Measurements from ENCODE around the gene IFT57. TPM values are rescaled to one million over a fixed set of nuclear protein-coding genes. Genes with fewer than 3 reads are reported as not detected.

IFT57 gene
- total RNA-seq, 4 donors from 2014 or later, result 38.2 to 78.0 (median 57.4) TPM

DNA sequence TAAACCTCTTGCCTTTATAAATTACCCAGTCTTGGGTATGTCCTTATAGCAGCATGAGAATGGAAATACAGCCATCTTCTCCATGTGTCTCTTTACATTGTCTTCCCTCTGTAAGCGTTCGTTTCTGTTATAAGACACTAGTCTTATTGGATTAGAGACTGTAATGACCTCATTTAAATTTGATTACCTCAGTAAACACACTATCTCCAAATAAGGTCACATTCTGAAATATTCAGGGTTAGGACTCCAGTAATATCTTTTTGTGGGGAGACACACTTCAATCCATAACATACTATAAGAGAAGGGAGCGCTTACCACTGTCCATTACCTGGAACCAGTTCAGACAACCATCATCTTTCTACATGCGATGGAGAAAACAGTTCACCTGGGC lies 97.1 kb downstream of the IFT57 start:
- H3K36me3 ChIP-seq, result no peaks in the 10 kb centered on the region
- no peaks in the 10 kb centered on the region for H3K27me3 ChIP-seq
- H3K4me3 ChIP-seq, result no peak overlapping the region
- WGBS, 2 donors (ENCODE audit: low coverage in 1 of 2), result 54 to 67% methylated on average over 2 to 4 of the region's 4 CpGs
- no peak for DNase-seq
- H3K27ac ChIP-seq, result peak overlapping the region; percentile 30 to 55 (median 45)
- H3K4me1 ChIP-seq, result peaks cover 0 to 14% (median 0%) of the 10 kb centered on the region in 4 donors
- in situ Hi-C loops (cut with MboI; ENCODE audit: low pct_ligation_motif_present in 1 of 4, low pct_unique_long_range_greater_than_20kb in 1 of 4, low sequenced_read_pairs in 3 of 4) (no loop called here), intact Hi-C loops (cut with DNase I; ENCODE audit: low total_unique reads) (no loop called here)
- TF ChIP-seq POLR2AphosphoS5 (IDR thresholded peaks at IDR 0.05), result no peak
- TF ChIP-seq, protein P1, sequence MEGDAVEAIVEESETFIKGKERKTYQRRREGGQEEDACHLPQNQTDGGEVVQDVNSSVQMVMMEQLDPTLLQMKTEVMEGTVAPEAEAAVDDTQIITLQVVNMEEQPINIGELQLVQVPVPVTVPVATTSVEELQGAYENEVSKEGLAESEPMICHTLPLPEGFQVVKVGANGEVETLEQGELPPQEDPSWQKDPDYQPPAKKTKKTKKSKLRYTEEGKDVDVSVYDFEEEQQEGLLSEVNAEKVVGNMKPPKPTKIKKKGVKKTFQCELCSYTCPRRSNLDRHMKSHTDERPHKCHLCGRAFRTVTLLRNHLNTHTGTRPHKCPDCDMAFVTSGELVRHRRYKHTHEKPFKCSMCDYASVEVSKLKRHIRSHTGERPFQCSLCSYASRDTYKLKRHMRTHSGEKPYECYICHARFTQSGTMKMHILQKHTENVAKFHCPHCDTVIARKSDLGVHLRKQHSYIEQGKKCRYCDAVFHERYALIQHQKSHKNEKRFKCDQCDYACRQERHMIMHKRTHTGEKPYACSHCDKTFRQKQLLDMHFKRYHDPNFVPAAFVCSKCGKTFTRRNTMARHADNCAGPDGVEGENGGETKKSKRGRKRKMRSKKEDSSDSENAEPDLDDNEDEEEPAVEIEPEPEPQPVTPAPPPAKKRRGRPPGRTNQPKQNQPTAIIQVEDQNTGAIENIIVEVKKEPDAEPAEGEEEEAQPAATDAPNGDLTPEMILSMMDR (IDR thresholded peaks at IDR 0.05), result no peak
- TF ChIP-seq POLR2A (IDR thresholded peaks at IDR 0.05), result no peak
- TF ChIP-seq EP300 (IDR thresholded peaks at IDR 0.05; ENCODE audit: low read depth), result no peak
- no peaks in the 10 kb centered on the region for H3K9me3 ChIP-seq

DNA sequence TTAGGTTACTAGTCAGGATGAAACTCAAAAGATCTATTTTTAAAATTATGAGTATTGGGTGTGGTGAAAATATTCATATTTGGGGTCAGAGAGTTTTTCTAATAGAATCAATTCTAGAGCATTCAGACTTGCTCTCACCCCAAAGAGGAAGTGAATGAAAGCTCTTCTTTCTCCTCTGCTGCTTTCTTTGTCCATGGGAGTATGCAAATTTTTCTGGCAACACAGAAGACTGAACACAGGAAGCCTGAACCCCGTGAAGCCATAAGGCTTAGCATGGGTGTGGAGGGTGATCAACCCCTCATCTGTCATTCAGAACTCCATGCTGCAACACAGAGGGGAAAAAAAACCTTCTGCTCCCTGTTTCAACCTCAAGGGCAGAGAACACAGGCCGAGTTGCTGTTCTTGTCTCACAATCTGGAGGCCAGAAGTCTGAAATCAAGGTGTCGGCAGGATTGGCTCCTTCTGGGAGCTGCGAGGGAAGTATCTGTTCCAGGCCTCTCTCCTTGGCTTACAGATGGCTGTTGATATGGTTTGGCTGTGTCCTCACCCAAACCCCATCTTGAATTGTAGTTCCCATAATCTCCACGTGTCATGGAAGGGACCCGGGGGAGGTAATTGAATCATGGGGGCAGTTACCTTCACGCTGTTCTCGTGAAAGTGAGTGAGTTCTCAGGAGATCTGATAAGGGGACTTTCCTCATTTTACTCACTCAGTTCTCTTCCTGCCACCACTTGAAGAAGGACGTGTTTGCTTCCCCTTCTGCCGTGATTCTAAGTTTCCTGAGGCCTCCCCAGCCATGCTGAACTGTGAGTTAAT lies 97.7 kb downstream of the IFT57 start:
- no peak overlapping the region for H3K4me3 ChIP-seq
- TF ChIP-seq POLR2A (IDR thresholded peaks at IDR 0.05), result peak; percentile 28
- no peak for TF ChIP-seq EP300 (IDR thresholded peaks at IDR 0.05; ENCODE audit: low read depth)
- peak in 1 of 3 donors; percentile 46 for TF ChIP-seq POLR2AphosphoS5 (IDR thresholded peaks at IDR 0.05)
- H3K9me3 ChIP-seq, result no peaks in the 10 kb centered on the region
- in situ Hi-C loops (cut with MboI; ENCODE audit: low pct_ligation_motif_present in 1 of 4, low pct_unique_long_range_greater_than_20kb in 1 of 4, low sequenced_read_pairs in 3 of 4), result no loop called here
- peak; percentile 38 for DNase-seq
- H3K36me3 ChIP-seq, result no peaks in the 10 kb centered on the region
- intact Hi-C loops (cut with DNase I; ENCODE audit: low total_unique reads), result no loop called here
- H3K4me1 ChIP-seq, result peaks cover 0 to 14% (median 0%) of the 10 kb centered on the region in 4 donors
- 53% methylated on average over 10 of the region's 10 CpGs; no CpG with 5 or more reads in 1 of the 2 donors for WGBS, 2 donors (ENCODE audit: low coverage in 1 of 2)
- peak overlapping the region; percentile 30 to 55 (median 45) for H3K27ac ChIP-seq
- H3K27me3 ChIP-seq, result no peaks in the 10 kb centered on the region

DNA sequence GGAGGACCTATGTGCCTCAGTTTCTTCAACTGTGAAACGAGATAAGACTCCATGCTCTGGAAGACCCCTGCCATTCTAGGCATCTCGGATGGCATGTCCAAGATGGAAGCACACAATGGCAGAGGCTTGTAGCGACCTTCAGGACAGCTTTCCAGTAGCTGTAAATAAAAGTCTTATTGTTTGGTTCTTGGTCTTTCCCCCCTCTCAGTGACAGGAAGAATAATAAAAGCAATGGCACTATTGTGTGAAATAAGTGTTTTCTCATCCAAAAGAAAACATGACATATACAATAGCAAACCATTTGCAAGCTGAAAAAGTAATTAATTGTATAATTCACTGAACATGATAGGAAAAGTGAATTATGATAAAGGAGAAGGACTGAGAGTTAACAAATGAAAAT lies 98.9 kb downstream of the IFT57 start:
- Histone ChIP-seq H3K9me3 (no peaks in the 10 kb centered on the region), H3K27ac (no peak overlapping the region), H3K4me1 (peaks cover 0 to 14% (median 0%) of the 10 kb centered on the region in 4 donors), H3K4me3 (no peak overlapping the region), H3K27me3 (no peaks in the 10 kb centered on the region), H3K36me3 (no peaks in the 10 kb centered on the region)
- intact Hi-C loops (cut with DNase I; ENCODE audit: low total_unique reads) (no loop called here), in situ Hi-C loops (cut with MboI; ENCODE audit: low pct_ligation_motif_present in 1 of 4, low pct_unique_long_range_greater_than_20kb in 1 of 4, low sequenced_read_pairs in 3 of 4) (no loop called here)
- TF ChIP-seq POLR2AphosphoS5 (IDR thresholded peaks at IDR 0.05) (no peak), EP300 (IDR thresholded peaks at IDR 0.05; ENCODE audit: low read depth) (no peak), POLR2A (IDR thresholded peaks at IDR 0.05) (no peak)
- TF ChIP-seq, protein P1 (IDR thresholded peaks at IDR 0.05), result no peak
- WGBS, 2 donors (ENCODE audit: low coverage in 1 of 2), result 68% methylated on average over 3 of the region's 3 CpGs; no CpG with 5 or more reads in 1 of the 2 donors
- no peak for DNase-seq

DNA sequence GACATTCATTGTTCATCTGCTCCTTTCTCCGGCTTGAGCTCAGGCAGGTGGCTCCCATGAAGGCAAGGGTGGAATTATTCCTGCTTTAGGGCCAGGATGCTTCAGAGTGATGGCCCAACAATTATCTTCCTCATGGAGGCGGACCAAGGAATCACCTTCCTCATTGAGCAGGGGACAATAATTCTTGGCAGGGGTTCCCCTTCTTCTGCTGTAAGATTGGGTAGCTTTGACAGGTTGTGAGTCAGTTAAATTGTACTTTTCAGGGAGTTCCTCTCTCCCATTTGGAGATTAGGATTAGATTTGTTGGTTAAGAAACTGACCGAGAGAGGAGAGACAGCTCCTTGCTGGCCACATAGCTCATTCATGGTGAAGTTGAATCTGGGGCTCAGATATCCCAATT lies 99.9 kb downstream of the IFT57 start:
- TF ChIP-seq POLR2A (IDR thresholded peaks at IDR 0.05) (no peak), EP300 (IDR thresholded peaks at IDR 0.05; ENCODE audit: low read depth) (no peak), POLR2AphosphoS5 (IDR thresholded peaks at IDR 0.05) (no peak)
- TF ChIP-seq, protein P1 (IDR thresholded peaks at IDR 0.05), result no peak
- H3K27me3 ChIP-seq, result no peaks in the 10 kb centered on the region
- H3K27ac ChIP-seq, result no peak overlapping the region
- H3K36me3 ChIP-seq, result no peaks in the 10 kb centered on the region
- no peak for DNase-seq
- no peaks in the 10 kb centered on the region for H3K9me3 ChIP-seq
- 88 to 94% methylated on average over 1 to 3 of the region's 3 CpGs for WGBS, 2 donors (ENCODE audit: low coverage in 1 of 2)
- H3K4me1 ChIP-seq, result peaks cover 0 to 6% (median 0%) of the 10 kb centered on the region in 4 donors
- H3K4me3 ChIP-seq, result no peak overlapping the region
- intact Hi-C loops (cut with DNase I; ENCODE audit: low total_unique reads) (no loop called here), in situ Hi-C loops (cut with MboI; ENCODE audit: low pct_ligation_motif_present in 1 of 4, low pct_unique_long_range_greater_than_20kb in 1 of 4, low sequenced_read_pairs in 3 of 4) (no loop called here)

Data from transverse colon (tissue), 4 donors.